Activated naive CD8-positive, alpha-beta T cell treated with anti-CD3 and anti-CD28 coated beads for 36 hours (primary cell): ENCODE measurements around the gene SPTLC3. TPM values are rescaled to one million over a fixed set of nuclear protein-coding genes. Genes with fewer than 3 reads are reported as not detected.

Experiments used
- DNase-seq: peaks from one replicate; pipeline ENCODE4 v3.0.0; 2021
- H3K27ac Mint-ChIP-seq: one replicate; pipeline ENCODE4 v1.8.0; 2022; ENCODE audit warnings: mild to moderate bottlenecking, moderate library complexity, mixed read lengths
- H3K27me3 Mint-ChIP-seq: one replicate; pipeline ENCODE4 v1.8.0; 2022; ENCODE audit warnings: mild to moderate bottlenecking, mixed read lengths
- H3K36me3 Mint-ChIP-seq: one replicate; pipeline ENCODE4 v1.8.0; 2021; ENCODE audit warnings: mild to moderate bottlenecking, mixed read lengths
- H3K4me1 Mint-ChIP-seq: one replicate; pipeline ENCODE4 v1.8.0; 2021; ENCODE audit warnings: mixed read lengths
- H3K4me3 Mint-ChIP-seq: one replicate; pipeline ENCODE4 v1.8.0; 2022; ENCODE audit warnings: mild to moderate bottlenecking, moderate library complexity, mixed read lengths
- H3K9me3 Mint-ChIP-seq: one replicate; pipeline ENCODE4 v1.8.0; 2022; ENCODE audit warnings: mixed read lengths
- total RNA-seq, 2 experiments: library from RNA; stranded (reverse); gene quantifications; one replicate each; pipeline ENCODE4 v1.2.3, GENCODE V29; 2021

SPTLC3 gene
- 1 to 10 TPM in 1 of 2 experiments, under 1 TPM in 1; 0.76 to 1.7 TPM for total RNA-seq

DNA sequence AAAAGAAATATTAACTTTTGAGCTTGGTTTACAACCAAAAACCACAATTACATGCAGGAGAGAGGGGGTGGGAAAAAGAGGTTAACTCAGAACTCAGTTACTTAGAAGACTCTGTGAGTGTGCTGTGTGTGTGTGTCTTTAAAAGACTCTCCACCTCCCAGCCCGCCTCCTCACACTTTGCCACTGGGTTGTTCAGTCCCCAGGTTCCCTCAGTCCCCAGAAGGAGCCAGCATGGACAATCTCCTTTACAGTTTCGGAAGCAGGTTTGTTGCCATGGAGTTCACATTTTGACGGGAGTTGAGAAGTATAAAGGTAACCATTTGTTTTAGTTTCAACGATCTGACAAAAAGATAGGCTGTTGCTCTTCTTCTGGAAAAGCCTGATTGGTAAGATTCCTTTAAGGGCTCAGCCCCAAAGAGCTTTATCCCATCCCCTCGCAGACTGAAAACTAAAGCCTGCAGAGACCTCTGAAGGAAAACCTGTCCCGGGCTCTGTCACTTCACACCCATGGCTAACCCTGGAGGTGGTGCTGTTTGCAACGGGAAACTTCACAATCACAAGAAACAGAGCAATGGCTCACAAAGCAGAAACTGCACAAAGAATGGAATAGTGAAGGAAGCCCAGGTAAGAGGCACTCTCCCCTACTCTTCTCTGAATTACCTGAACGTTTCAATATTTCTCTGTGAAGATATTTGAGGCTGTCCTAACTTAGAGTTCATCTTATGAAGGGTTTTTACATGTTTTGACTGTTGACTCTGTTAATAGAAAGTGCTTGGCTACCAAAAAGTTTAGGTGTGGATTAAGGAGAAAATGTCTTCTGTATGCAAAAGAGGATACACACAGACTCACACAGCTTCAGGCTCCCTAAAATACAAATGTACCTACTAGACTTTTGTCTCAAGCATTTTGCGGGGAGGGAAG, at the start of gene SPTLC3:
SPTLC3 (plus strand) TSS at position 212 of the 921 bp plus-strand sequence; CDS start at position 508, 296 bp downstream.
- Mint-ChIP-seq H3K27me3 (no peaks in the 10 kb centered on the region), H3K27ac (peak within 1 kb of the TSS; percentile 44), H3K9me3 (no peaks in the 10 kb centered on the region), H3K36me3 (no peaks in the 10 kb centered on the region), H3K4me3 (peak within 1 kb of the TSS; percentile 63), H3K4me1 (peaks cover 36% of the 10 kb centered on the region)
- no peak for DNase-seq

DNA sequence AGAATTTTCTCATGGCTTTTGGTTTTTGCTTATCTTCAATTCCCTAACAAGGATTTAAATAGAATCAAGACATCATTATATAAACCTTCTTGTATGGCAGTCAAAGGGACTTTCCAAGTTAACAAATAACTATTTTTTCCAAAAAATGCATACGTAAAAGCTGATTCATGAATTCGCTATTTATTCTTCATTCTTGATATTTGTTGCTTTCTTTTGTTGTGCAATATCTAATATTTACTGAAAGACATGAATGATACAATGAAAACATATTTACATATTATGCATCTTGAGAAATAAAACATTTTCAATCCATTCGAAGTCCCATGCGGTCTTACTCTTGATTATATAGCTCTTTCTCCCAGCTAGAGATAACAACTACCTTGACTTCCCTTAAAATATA, 47.0 kb upstream of the SPTLC3 start:
- Mint-ChIP-seq H3K27me3 (no peaks in the 10 kb centered on the region), H3K4me3 (no peak overlapping the region), H3K36me3 (no peaks in the 10 kb centered on the region), H3K27ac (no peak overlapping the region), H3K4me1 (peaks cover 4% of the 10 kb centered on the region), H3K9me3 (no peaks in the 10 kb centered on the region)
- DNase-seq: no peak

DNA sequence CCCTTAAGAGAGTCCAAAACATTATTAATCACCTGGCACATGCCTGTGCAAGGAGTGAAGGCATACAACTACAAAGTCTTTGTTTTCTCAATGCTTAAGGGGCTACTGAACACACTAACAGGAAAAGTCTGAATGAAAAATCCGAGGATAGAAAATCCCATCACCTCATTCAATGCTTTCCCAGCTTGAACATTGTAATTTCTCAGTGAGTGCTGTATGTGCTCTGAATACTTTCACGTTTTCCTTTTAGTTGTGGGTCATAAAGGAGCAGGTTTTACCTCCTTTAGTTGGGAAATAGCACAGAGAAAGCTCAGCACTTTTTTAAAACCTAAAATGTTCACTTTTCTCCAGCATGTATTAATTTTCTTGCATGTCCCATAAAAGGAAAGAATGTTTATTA, 45.9 kb upstream of the SPTLC3 start:
- no peak overlapping the region for H3K27ac Mint-ChIP-seq
- no peaks in the 10 kb centered on the region for H3K9me3 Mint-ChIP-seq
- no peaks in the 10 kb centered on the region for H3K36me3 Mint-ChIP-seq
- peaks cover 4% of the 10 kb centered on the region for H3K4me1 Mint-ChIP-seq
- H3K27me3 Mint-ChIP-seq: no peaks in the 10 kb centered on the region
- no peak overlapping the region for H3K4me3 Mint-ChIP-seq
- no peak for DNase-seq

DNA sequence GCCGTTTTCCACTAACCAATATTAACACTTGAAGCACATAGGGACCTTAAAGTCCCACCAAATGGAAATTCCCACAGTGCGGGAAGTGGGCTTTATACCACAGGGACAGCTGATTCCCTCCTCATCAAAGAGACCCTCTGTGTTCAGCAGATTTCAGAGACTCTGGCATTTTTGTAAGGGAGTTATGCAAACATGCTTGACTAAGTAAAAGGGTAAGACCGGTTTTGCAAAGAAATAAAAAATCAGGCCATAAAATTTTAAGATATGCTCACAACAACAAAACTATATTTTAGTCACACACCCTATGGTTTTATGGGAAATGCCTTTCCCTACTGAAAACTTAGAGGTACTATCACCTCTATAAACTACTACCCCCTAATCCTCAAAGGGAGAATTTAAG, 45.4 kb upstream of the SPTLC3 start:
- H3K9me3 Mint-ChIP-seq: no peaks in the 10 kb centered on the region
- no peak for DNase-seq
- H3K27me3 Mint-ChIP-seq: no peaks in the 10 kb centered on the region
- no peaks in the 10 kb centered on the region for H3K36me3 Mint-ChIP-seq
- H3K4me1 Mint-ChIP-seq: peaks cover 4% of the 10 kb centered on the region
- H3K4me3 Mint-ChIP-seq: no peak overlapping the region
- no peak overlapping the region for H3K27ac Mint-ChIP-seq

DNA sequence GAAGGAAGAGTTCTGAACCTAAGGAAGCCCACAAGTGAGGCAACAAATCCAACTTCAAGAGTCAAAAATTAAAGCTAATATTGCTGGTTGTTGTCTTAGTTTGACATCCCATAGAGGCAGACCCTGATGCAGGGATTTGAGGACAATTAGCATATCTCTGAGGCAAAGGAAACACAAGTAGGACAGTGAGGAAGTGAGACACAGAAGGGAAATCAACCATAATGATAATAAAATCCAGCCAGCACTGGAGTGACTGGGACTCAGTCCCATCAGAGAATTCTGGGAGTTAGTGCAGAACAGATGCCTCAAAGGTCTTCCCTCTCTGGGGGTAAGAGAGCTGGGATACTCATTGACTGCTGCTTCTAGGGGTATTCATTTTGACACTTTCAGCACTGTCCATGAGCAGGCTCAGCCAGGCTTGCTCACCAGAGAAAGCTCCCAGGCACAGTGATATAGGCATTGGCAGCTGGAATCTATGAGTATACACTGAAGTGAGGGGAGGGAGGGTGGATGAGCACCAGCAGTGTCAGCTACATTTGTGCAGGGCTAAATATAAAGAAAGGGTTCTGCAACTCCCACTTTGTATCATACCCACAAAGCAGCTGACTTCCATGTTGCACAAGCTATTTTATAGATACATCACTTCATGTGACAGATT, 43.4 kb upstream of the SPTLC3 start:
- no peak for DNase-seq
- Mint-ChIP-seq H3K27ac (no peak overlapping the region), H3K36me3 (no peaks in the 10 kb centered on the region), H3K9me3 (peaks cover 2% of the 10 kb centered on the region), H3K4me1 (peaks cover 4% of the 10 kb centered on the region), H3K4me3 (no peak overlapping the region), H3K27me3 (no peaks in the 10 kb centered on the region)

DNA sequence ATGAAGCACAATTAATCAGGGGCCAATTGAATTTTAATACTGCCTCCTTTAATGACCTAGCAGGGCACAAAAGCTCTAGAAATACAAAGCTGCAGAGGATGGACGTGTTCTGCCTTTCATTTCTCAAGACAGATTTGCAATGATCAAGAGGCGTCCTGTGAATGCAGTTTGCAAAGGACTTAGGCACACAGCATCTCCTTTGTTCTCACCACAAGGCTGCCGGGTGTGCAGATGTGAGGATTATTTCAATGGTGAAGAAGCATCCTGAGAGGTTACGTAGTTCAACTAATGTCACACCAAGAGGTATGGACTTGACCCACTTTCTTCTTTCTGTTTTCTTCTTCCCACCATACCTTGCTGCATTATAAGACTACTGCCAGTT, 42.9 kb upstream of the SPTLC3 start:
- H3K36me3 Mint-ChIP-seq: no peaks in the 10 kb centered on the region
- peaks cover 2% of the 10 kb centered on the region for H3K9me3 Mint-ChIP-seq
- peaks cover 4% of the 10 kb centered on the region for H3K4me1 Mint-ChIP-seq
- H3K27ac Mint-ChIP-seq: no peak overlapping the region
- no peak overlapping the region for H3K4me3 Mint-ChIP-seq
- DNase-seq: no peak
- H3K27me3 Mint-ChIP-seq: no peaks in the 10 kb centered on the region

DNA sequence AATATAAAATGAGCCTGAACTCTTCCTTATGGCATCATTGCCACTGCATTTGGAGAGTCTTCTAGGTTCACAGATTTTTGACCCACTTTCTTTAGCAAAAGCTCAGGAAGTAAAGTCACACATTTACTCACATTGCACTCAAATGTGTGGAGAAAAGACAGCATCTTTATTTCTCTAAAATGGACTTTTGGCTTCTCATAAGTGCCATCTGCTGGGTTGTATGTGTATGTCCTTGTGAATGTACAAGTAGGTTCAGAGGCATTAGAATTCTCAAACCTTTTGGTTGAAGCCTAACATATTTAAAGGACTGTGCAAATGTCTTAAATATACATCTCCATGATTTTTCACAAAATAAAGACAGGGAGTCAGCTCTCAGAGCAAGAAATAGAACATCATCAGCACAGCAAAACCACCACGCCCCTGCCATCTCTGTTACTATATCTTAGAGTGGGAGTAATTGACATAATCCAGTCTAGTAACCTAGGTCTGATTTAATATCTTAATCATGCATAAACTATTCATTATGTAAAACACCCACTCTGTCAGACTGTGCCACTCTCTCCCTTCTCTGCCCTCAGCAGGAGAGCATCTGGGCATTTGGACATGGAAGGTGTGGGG, 42.2 kb upstream of the SPTLC3 start:
- no peak for DNase-seq
- Mint-ChIP-seq H3K27ac (no peak overlapping the region), H3K36me3 (no peaks in the 10 kb centered on the region), H3K4me3 (no peak overlapping the region), H3K27me3 (no peaks in the 10 kb centered on the region), H3K9me3 (peaks cover 2% of the 10 kb centered on the region), H3K4me1 (peaks cover 4% of the 10 kb centered on the region)

DNA sequence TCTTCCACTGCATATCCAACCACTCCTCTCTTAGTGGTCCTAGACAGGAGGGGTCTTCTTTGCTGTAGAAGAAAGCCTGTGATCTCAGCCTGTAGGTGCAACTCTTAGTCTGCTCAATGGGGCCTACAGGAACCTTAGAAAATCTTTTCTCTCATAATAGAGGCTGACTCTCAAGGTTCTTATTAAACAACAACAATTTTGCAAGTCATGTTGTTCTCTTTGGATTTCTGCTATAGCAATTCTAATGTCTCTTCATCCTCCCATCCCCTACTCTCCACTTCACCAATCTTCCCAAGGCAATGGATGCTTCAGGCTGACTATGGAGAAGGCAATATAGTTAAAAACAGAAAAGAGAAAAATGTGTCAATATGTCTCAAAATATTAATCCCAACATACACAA, 40.8 kb upstream of the SPTLC3 start:
- H3K36me3 Mint-ChIP-seq: no peaks in the 10 kb centered on the region
- H3K4me1 Mint-ChIP-seq: peaks cover 4% of the 10 kb centered on the region
- no peak for DNase-seq
- H3K27ac Mint-ChIP-seq: no peak overlapping the region
- no peaks in the 10 kb centered on the region for H3K27me3 Mint-ChIP-seq
- peaks cover 2% of the 10 kb centered on the region for H3K9me3 Mint-ChIP-seq
- H3K4me3 Mint-ChIP-seq: no peak overlapping the region

DNA sequence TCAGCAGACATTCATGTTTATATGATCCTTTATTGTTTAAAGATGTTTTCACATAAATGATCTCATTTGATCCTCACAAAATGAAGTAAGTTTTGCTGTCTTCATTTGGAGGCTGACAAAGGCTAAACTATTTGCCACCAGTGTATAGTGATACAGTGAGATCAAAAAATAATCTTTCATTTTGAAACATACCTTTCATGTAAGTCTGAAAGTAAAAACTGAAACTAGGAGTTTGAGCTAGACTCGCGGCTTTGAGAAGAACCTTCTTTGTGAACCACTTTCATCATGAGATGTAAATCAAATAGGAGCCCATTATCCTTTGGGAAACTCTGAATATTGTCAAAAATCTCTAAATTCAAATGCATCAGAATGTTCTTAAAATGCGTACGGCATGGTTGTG, 40.3 kb upstream of the SPTLC3 start:
- Mint-ChIP-seq H3K36me3 (no peaks in the 10 kb centered on the region), H3K4me3 (no peak overlapping the region), H3K9me3 (peaks cover 2% of the 10 kb centered on the region), H3K4me1 (peaks cover 4% of the 10 kb centered on the region), H3K27ac (no peak overlapping the region), H3K27me3 (no peaks in the 10 kb centered on the region)
- no peak for DNase-seq

DNA sequence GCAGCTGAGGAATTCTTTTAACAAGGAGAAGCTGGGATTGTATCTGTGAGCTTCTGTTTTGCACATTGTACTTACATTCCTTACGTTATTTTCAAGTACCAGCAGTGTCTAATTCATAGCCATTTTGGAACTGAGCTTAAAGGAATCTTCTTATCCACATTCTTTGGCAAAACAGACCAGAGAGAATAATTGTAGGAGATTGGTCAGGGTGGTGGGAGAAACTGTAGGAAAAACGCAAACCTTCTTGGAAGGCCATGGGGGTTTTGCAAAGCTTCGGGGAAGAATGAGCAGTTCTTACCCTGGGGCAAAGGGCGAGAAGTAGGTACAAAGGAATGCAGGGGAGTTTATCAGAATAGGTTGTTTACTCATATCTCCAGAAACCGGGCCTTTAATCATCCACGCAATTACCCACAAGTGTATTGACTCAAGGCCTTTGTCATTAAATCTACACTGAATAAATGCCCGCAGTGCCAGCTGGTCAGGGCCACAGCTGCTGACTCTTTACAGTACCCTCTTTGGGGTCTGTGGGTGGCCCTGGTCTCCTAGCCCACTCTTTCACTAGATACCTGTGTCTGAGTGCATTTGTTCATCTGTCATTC, 39.6 kb upstream of the SPTLC3 start:
- H3K9me3 Mint-ChIP-seq: peaks cover 2% of the 10 kb centered on the region
- no peaks in the 10 kb centered on the region for H3K27me3 Mint-ChIP-seq
- no peak overlapping the region for H3K4me3 Mint-ChIP-seq
- no peak overlapping the region for H3K27ac Mint-ChIP-seq
- no peak for DNase-seq
- no peaks in the 10 kb centered on the region for H3K36me3 Mint-ChIP-seq
- peaks cover 4% of the 10 kb centered on the region for H3K4me1 Mint-ChIP-seq

DNA sequence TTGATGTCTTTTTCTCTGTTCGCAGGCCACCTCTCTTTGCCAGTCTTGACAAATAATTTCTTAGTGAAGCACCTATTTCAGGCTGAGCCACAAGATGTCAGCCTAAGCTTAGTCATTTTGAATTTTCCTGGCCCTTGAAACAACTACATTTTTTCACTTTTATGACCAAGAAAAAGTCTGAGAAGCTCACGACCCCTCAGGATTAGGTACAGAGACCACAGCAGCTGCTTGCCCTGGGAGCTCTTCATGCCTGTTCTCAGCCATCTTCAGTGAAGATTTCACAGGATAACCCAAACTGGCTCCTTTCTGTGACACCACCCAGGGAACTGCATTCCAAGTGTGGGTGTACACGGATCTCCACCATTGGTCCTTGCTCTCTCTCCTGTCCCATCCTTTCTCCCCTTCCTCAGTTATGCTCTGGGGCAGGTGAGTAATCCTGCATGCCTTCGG, 38.4 kb upstream of the SPTLC3 start:
- Mint-ChIP-seq H3K4me3 (no peak overlapping the region), H3K27me3 (no peaks in the 10 kb centered on the region), H3K9me3 (peaks cover 2% of the 10 kb centered on the region), H3K27ac (no peak overlapping the region), H3K36me3 (no peaks in the 10 kb centered on the region), H3K4me1 (peaks cover 4% of the 10 kb centered on the region)
- no peak for DNase-seq

DNA sequence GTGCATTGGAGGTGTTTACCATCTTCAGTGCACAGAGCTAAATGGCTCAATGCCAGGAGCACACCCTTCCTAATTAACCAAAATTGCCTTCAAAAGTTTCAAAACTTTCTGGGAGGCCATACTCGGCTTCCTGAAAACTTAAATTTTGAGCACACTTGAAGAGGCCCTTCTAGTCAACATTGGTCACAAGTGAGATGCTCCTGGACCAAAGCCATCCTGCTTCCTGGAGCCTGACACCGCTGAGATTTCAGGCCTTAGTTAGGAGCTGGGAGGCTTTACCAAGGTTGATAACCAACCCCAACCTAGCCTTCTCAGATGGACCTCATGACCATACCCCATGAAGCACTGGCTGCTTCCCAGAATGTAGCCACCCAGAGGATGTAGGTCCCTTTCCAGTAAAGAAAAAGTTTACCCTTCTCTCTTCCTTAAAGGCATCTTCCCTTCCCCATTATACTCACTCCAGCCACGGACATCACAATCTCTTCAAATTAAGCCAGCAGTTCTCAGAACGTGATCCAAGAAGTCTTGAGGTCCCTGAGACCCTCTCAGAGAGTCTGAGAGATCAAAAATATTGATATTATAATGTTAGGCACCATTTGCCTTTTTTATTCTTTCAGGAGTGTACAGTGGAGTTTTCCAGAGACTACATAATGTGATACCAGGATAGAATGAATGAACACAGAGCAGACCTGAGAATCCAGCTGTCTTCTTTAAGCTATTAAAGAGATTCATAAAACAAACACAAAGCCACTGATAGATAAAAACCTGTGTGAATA, 32.8 kb upstream of the SPTLC3 start:
- DNase-seq: no peak
- H3K4me3 Mint-ChIP-seq: no peak overlapping the region
- H3K27ac Mint-ChIP-seq: no peak overlapping the region
- H3K27me3 Mint-ChIP-seq: peaks cover 12% of the 10 kb centered on the region
- H3K36me3 Mint-ChIP-seq: no peaks in the 10 kb centered on the region
- H3K9me3 Mint-ChIP-seq: no peaks in the 10 kb centered on the region
- H3K4me1 Mint-ChIP-seq: no peaks in the 10 kb centered on the region

DNA sequence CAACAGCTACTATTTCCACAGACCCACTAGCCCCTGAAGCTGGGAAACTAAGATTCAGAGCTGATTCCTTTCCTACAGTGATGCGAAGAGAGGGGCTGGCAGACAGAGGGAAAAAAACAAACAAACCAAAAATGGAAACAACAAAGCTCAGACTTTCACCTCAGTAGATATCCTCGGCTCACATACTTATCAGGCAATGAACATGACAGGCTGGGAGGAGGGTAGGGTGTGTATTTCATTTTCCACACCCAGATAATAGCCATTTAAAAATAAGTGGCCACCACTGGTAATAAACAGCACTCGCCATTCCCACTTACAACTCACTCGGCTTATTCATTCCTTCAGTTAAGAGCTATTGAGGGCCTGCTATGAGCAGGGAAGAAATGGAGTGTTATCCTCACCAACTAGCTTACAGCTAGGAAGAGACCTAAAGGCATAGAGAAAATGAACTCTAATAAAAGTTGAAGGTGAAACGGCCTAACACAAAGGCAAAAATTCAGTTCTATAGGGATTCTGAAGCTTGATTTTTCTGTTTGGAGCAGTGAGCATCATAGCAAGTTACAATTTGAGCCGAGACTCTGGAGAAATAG, 32.0 kb upstream of the SPTLC3 start:
- Mint-ChIP-seq H3K9me3 (no peaks in the 10 kb centered on the region), H3K27me3 (peaks cover 13% of the 10 kb centered on the region), H3K36me3 (no peaks in the 10 kb centered on the region), H3K27ac (no peak overlapping the region), H3K4me3 (no peak overlapping the region), H3K4me1 (no peaks in the 10 kb centered on the region)
- no peak for DNase-seq
